GM18502 (cell line): ENCODE data around the gene APBB2.
"Not testable (repeated sequence)": the region's sequence is repeated elsewhere in the genome, so short reads cannot be mapped to it uniquely, and the experiment has no call there.

ENCODE experiments used
- ATAC-seq: cut with Tn5 transposase; IDR thresholded peaks from one replicate; pipeline ENCODE4 v1.9.1; 2021; ENCODE audit warnings: mild to moderate bottlenecking; ENCODE audit not compliant: unreplicated experiment, poor library complexity

The APBB2 gene

GRCh38 chr4:41160856-41161255 lies 53.5 kb downstream of the APBB2 start:
- no peak for ATAC-seq

DNA sequence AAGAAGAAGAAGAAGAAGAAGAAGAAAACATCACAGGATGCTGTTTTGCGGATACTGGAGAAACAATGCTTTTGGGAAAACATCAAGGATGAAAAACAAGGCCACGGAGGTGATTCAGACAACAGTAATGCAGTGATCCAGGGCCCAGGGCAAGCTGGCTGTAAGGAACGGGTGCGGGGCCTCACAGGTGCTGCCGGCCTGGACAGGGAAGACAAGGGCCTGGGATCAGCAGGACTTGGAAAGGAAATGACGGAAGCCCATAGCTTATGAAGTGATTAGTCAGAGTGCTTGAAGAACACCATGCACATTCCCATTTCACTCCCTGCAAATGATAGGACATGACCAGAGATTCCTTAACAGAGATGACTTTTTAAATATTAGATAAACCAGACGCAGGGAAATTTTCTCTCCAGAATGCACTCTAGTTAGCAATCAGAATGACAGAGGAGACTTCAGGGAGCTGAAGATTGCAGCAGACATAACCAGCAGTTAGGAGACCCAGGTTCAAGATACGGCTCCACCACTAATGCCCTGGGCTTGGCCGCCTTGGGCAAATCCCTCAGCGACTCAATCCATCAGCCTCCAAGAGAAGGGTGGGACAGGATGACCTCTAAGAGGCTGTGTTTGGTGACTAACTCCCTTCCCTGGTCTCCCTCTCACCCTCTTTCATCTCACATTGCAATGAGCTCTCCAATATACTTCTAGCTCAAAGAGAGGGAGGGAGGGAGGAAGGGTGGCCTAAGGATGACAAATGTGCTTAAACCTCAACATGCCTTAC lies 54.1 kb downstream of the APBB2 start:
- no peak for ATAC-seq

DNA sequence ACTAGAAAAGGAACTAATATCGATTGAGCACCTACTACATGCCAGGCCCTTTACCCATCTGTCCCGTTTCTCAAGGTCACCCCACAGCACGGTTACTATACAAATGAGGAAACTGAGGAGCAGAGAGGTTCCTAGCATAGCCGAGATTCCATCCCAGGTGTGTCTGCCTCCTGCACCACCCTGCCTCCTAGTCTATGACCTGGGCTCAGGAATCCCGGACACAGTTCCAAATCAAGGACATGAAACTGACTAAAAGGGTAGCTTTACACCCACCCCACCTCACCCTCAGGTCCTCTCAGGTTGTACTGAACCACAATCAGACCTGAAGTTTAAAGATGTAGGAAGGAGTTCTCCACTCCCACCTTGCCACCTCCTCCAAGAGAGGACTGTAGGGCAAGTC lies 55.6 kb downstream of the APBB2 start:
- ATAC-seq: no peak

- no peak for ATAC-seq
These were observed 56.1 kb downstream of the APBB2 start for GRCh38 chr4:41158274-41158673.

- no peak for ATAC-seq
These were observed 57.3 kb downstream of the APBB2 start for GRCh38 chr4:41157009-41157408.

- ATAC-seq: no peak
These were observed 57.8 kb downstream of the APBB2 start for GRCh38 chr4:41156574-41156973.

- ATAC-seq: no peak
These were observed 59.0 kb downstream of the APBB2 start for GRCh38 chr4:41155194-41155830.

DNA sequence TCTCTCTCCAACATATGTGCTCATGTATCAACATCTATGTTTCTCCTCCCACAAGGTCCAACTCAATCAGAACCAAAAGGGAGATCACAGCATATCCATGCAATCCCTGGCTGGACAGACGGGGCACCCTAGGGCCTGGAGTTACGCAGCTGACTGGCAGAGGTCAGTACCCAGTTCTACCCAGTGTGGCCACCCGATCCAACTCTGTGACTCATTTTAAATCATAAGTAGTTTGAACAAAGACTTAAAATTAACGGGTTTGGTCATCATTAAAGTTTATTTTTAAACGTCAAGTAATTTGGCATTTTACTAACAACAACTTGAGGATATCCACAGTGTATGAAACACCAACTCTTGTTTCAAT lies 59.5 kb downstream of the APBB2 start:
- ATAC-seq: no peak

GRCh38 chr4:41154010-41154813 lies 60.1 kb downstream of the APBB2 start:
- ATAC-seq: no peak

GRCh38 chr4:41150401-41150800 lies 63.9 kb downstream of the APBB2 start:
- ATAC-seq: no peak

- not testable (repeated sequence) for ATAC-seq
These were observed 64.8 kb downstream of the APBB2 start for GRCh38 chr4:41149568-41149967.

GRCh38 chr4:41148931-41149330 lies 65.4 kb downstream of the APBB2 start:
- no peak for ATAC-seq

DNA sequence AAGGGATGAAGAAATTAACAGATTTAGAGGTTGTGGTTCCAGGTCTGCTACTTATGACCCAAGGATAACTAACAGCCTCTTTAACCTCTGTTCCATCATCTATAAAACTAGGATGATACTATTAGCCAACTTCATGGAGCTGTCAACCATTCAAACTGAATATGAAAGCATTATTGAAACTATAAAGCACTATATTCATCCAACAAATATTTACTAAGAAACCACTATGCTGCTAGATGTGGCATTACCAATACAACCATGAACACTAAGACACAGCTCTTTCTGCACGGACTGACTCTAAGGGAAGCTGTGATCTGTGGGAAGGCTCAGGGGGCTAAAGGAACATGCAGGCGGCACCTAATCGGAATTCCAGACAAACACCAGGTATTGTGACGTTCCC lies 66.0 kb downstream of the APBB2 start:
- ATAC-seq: no peak

DNA sequence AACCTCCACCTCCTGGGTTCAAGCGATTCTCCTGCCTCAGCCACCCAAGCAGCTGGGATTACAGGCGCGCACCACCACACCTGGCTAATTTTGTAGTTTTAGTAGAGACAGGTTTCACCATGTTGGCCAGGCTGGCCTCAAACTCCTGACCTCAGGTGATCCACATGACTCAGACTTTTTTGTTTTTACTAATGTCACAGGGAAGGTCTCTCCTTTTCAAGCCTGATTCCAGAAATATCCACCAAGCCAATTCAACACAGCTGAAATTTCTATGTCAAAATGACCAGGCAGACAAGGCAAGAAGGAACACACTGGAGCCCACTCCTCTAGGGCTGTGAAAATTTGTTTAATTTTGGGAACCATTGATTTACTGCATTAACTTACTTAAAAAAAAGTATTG lies 66.8 kb downstream of the APBB2 start:
- not testable (repeated sequence) for ATAC-seq

GRCh38 chr4:41146716-41147506 lies 67.4 kb downstream of the APBB2 start:
- ATAC-seq: no peak

DNA sequence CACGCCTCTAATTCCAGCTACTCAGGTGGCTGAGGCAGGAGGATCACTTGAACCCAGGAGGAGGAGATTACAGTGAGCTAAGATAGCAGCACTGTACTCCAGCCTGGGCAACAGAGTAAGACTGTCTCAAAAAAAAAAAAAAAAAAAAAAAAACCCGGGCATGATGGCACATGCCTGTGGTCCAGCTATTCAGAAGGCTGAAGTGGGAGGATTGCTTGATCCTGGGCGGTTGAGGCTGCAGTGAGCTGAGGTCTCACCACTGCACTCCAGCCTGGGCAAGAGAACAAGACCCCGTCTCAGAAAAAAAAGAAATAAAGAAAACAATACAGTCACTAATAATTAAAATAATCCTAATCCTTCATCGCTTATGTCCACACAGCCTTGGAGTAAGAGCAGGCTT lies 68.1 kb downstream of the APBB2 start:
- no peak for ATAC-seq

DNA sequence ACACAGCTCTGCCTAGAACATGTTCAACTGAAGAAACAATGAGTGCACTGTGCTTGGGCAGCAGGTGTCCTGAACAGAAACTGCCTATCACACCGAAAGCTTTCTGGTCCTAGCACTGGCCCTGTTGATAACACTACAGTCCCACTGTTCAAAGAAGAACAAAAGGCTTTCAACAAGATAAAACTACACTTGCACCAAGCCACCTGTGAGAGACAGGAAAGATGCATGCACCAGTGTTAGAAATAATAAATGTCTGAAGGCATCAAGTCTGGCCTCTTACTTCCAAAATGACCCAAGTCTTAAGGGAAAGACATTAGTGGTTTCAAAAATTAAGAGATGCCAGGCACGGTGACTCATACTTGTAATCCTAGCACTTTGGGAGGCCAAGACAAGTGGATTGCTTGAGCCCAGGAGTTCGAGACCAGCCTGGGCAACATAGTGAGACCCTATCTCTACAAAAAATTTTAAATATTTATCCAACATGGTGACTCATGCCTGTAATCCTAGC lies 68.7 kb downstream of the APBB2 start:
- no peak for ATAC-seq

DNA sequence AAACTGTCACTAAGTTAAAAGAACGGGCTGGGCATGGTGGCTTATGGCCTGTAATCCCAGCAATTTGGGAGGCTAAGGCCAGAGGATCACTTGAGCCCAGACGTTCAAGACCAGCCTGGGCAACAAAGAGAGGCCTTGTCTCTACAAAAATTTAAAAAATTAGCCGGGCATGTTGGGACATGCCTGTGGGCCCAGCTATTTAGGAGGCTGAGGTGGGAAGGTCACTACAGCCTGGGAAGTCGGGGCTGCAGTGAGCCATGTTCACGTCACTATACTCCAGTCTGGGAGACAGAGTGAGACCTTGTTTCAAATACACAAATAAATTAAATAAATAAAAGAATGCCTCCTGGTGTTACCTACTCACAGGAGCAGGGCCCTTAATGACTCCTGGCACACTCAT lies 69.5 kb downstream of the APBB2 start:
- ATAC-seq: no peak

GRCh38 chr4:41144040-41144379 lies 70.3 kb downstream of the APBB2 start:
- no peak for ATAC-seq

GRCh38 chr4:41143311-41144039 lies 70.9 kb downstream of the APBB2 start:
- no peak for ATAC-seq
